ENCODE results near the gene PANX1.

The PANX1 gene

DNA sequence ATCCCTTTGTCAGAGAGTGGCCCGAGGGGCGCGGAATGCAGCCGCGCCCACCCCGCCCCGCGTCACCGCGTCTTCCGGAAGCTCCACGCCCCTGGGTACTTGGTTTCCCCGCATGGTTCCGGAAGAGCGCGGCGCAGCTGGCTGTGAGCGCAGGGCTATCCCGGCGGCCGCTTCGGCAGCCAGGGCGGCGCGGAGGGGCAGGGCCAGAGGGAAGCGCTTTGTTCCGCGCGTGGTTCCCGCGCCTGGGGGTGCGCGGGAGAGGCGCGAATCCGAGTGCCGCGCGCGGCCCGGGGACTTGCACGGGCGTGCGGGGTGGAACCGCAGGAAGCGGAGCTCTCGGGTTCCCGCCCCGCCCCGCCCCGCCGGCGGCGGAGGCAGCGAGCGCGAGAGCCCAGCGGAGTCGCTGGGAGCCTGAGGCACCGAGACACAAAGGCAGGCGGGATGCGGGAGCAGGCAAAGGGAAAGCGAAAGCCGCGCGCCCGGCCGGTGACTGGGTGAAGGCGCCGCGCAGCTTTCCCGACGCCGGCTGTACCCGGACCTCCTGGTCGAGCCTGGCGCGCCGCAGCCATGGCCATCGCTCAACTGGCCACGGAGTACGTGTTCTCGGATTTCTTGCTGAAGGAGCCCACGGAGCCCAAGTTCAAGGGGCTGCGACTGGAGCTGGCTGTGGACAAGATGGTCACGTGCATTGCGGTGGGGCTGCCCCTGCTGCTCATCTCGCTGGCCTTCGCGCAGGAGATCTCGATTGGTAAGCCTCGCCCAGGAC, at the start of gene PANX1:
Gene PANX1 (plus strand): TSS at position 96 of the 766 bp plus-strand sequence. CDS start 472 bp downstream, at position 568.
- POLR2A ChIA-PET = interaction anchor here (0.7 to 2.0 kb wide), 9 partner anchors 11 to 398 kb away, joined by 3 to 5 read pairs (median 4); no protein-coding TSS in a partner anchor
- CTCF ChIA-PET = interaction anchor here (0.8 to 1.7 kb wide), 12 partner anchors 16 to 376 kb away, joined by 3 to 6 read pairs (median 5); no protein-coding TSS in a partner anchor
- TF ChIP-seq, protein P1, sequence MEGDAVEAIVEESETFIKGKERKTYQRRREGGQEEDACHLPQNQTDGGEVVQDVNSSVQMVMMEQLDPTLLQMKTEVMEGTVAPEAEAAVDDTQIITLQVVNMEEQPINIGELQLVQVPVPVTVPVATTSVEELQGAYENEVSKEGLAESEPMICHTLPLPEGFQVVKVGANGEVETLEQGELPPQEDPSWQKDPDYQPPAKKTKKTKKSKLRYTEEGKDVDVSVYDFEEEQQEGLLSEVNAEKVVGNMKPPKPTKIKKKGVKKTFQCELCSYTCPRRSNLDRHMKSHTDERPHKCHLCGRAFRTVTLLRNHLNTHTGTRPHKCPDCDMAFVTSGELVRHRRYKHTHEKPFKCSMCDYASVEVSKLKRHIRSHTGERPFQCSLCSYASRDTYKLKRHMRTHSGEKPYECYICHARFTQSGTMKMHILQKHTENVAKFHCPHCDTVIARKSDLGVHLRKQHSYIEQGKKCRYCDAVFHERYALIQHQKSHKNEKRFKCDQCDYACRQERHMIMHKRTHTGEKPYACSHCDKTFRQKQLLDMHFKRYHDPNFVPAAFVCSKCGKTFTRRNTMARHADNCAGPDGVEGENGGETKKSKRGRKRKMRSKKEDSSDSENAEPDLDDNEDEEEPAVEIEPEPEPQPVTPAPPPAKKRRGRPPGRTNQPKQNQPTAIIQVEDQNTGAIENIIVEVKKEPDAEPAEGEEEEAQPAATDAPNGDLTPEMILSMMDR (IDR thresholded peaks at IDR 0.05; ENCODE audit: insufficient read depth, low read length, missing control alignments) = no peak
- no peak for DNase-seq (ENCODE audit: low read depth, low spot score)
- peak within 1 kb of the TSS; percentile 69 for H3K4me3 ChIP-seq (ENCODE audit: low read depth, low read length)

- TF ChIP-seq, protein P1 (IDR thresholded peaks at IDR 0.05; ENCODE audit: insufficient read depth, low read length, missing control alignments) = no peak
- ChIA-PET CTCF (no interaction called here), POLR2A (no interaction called here)
- H3K4me3 ChIP-seq (ENCODE audit: low read depth, low read length) = no peak overlapping the region
- DNase-seq (ENCODE audit: low read depth, low spot score) = no peak
Measured at GRCh38 chr11:94084164-94084563, 44.5 kb upstream of the PANX1 start.

GRCh38 chr11:94088906-94089305, 39.7 kb upstream of the PANX1 start:
- DNase-seq (ENCODE audit: low read depth, low spot score) = no peak
- ChIA-PET CTCF (no interaction called here), POLR2A (no interaction called here)
- TF ChIP-seq, protein P1 (IDR thresholded peaks at IDR 0.05; ENCODE audit: insufficient read depth, low read length, missing control alignments) = no peak
- no peak overlapping the region for H3K4me3 ChIP-seq (ENCODE audit: low read depth, low read length)

GRCh38 chr11:94089341-94089740, 39.3 kb upstream of the PANX1 start:
- ChIA-PET POLR2A (no interaction called here), CTCF (no interaction called here)
- TF ChIP-seq, protein P1 (IDR thresholded peaks at IDR 0.05; ENCODE audit: insufficient read depth, low read length, missing control alignments) = no peak
- no peak overlapping the region for H3K4me3 ChIP-seq (ENCODE audit: low read depth, low read length)
- no peak for DNase-seq (ENCODE audit: low read depth, low spot score)

GRCh38 chr11:94090401-94090800, 38.2 kb upstream of the PANX1 start:
- ChIA-PET POLR2A (no interaction called here), CTCF (no interaction called here)
- TF ChIP-seq, protein P1 (IDR thresholded peaks at IDR 0.05; ENCODE audit: insufficient read depth, low read length, missing control alignments) = no peak
- H3K4me3 ChIP-seq (ENCODE audit: low read depth, low read length) = no peak overlapping the region
- DNase-seq (ENCODE audit: low read depth, low spot score) = no peak

DNA sequence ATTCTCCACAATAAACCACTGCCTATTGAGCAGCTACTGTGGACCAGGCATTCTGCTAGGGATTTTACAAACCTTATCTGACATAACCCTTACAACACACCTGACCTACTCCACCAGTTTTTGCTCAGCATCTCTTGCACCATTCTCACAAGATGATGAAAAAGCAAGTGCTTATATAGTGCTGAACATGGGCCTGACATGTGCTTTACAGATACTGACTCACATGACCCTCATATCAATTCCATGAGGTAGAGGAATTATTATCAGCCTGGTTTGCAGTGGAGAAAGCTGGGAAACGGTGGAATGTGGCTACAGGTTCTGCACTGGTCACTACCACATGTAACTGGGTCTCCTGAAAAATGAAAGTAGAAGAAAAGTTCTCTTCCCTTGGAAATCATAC, 37.5 kb upstream of the PANX1 start:
- no peak for DNase-seq (ENCODE audit: low read depth, low spot score)
- TF ChIP-seq, protein P1 (IDR thresholded peaks at IDR 0.05; ENCODE audit: insufficient read depth, low read length, missing control alignments) = no peak
- no peak overlapping the region for H3K4me3 ChIP-seq (ENCODE audit: low read depth, low read length)
- ChIA-PET POLR2A (no interaction called here), CTCF (no interaction called here)
